T-helper 17 cell (primary cell): Measurements from ENCODE around the gene CNP. TPM values are rescaled to one million over a fixed set of nuclear protein-coding genes. Genes with fewer than 3 reads are reported as not detected.
"Not testable (repeated sequence)": the region's sequence is repeated elsewhere in the genome, so short reads cannot be mapped to it uniquely, and the experiment has no call there.

Experiments used
- ATAC-seq: fragments of 150-1000 bp; cut with Tn5 transposase; 2 replicates; pipeline ENCODE4 v1.10.0; 2021; ENCODE audit warnings: mild to moderate bottlenecking, moderate library complexity
- DNase-seq, 3 donors: peaks; one replicate each; pipeline versions ENCODE4 v3.0.0 to v3.0.0-alpha.2; 2020 to 2021
- H3K9me3 ChIP-seq: one replicate; pipeline ENCODE4 v1.7.0; 2013; ENCODE audit warnings: low read length, mild to moderate bottlenecking; ENCODE audit not compliant: control insufficient read depth, poor library complexity, severe bottlenecking
- H3K27ac Mint-ChIP-seq: one replicate; pipeline ENCODE4 v1.8.0; 2022; ENCODE audit warnings: mild to moderate bottlenecking, moderate library complexity, mixed read lengths
- H3K27me3 Mint-ChIP-seq: one replicate; pipeline ENCODE4 v1.8.0; 2022; ENCODE audit warnings: mixed read lengths
- H3K36me3 Mint-ChIP-seq: one replicate; pipeline ENCODE4 v1.8.0; 2022; ENCODE audit warnings: low read depth, mixed read lengths
- H3K4me1 Mint-ChIP-seq: one replicate; pipeline ENCODE4 v1.8.0; 2022; ENCODE audit warnings: mild to moderate bottlenecking, mixed read lengths
- H3K4me3 Mint-ChIP-seq: one replicate; pipeline ENCODE4 v1.8.0; 2022; ENCODE audit warnings: mild to moderate bottlenecking, moderate library complexity, mixed read lengths
- total RNA-seq, 4 donors: library from RNA in 2 of 4; stranded (reverse) in 2 of 4; gene quantifications; one replicate each; pipeline ENCODE4 v1.2.3 and lab custom pipeline; 2022 to 2026

Gene CNP
- total RNA-seq, 2 donors from 2014 or later, result 21.0 to 23.4 TPM

- Mint-ChIP-seq H3K36me3 (no peaks in the 10 kb centered on the region), H3K27me3 (no peaks in the 10 kb centered on the region), H3K4me3 (no peak overlapping the region), H3K27ac (peak overlapping the region; percentile 32), H3K4me1 (peaks cover 37% of the 10 kb centered on the region)
- H3K9me3 ChIP-seq, result no peaks in the 10 kb centered on the region
- DNase-seq (no peak), ATAC-seq (no peak)
Observed at GRCh38 chr17:42010898-42011516, 44.4 kb downstream of the CNP start.

- H3K36me3 Mint-ChIP-seq, H3K9me3 ChIP-seq, DNase-seq, ATAC-seq, H3K27me3 Mint-ChIP-seq: not testable (repeated sequence)
- Mint-ChIP-seq H3K4me1 (peaks cover 40% of the 10 kb centered on the region), H3K27ac (peak overlapping the region; percentile 32), H3K4me3 (peak overlapping the region; percentile 53)
Observed at GRCh38 chr17:42012363-42012762, 45.8 kb downstream of the CNP start.

GRCh38 chr17:42013740-42014139, 47.1 kb downstream of the CNP start:
- H3K9me3 ChIP-seq, ATAC-seq, H3K27me3 Mint-ChIP-seq, DNase-seq, H3K4me3 Mint-ChIP-seq, H3K36me3 Mint-ChIP-seq: not testable (repeated sequence)
- Mint-ChIP-seq H3K4me1 (peaks cover 44% of the 10 kb centered on the region), H3K27ac (peak overlapping the region; percentile 6)

GRCh38 chr17:42016411-42016831, 49.8 kb downstream of the CNP start:
- peaks cover 3% of the 10 kb centered on the region for H3K36me3 Mint-ChIP-seq
- no peaks in the 10 kb centered on the region for H3K27me3 Mint-ChIP-seq
- DNase-seq, result no peak
- no peak for ATAC-seq
- no peaks in the 10 kb centered on the region for H3K9me3 ChIP-seq
- peaks cover 46% of the 10 kb centered on the region for H3K4me1 Mint-ChIP-seq
- H3K27ac Mint-ChIP-seq, result peak overlapping the region; percentile 99
- H3K4me3 Mint-ChIP-seq, result peak overlapping the region; percentile 98

- H3K4me3 Mint-ChIP-seq, result peak within 1 kb of the TSS; percentile 98
- DNase-seq (peak; percentile 80 to 85 (median 81)), ATAC-seq (peak; percentile 88)
- peaks cover 5% of the 10 kb centered on the region for H3K36me3 Mint-ChIP-seq
- no peaks in the 10 kb centered on the region for H3K9me3 ChIP-seq
- H3K4me1 Mint-ChIP-seq, result peaks cover 44% of the 10 kb centered on the region
- no peaks in the 10 kb centered on the region for H3K27me3 Mint-ChIP-seq
- peak within 1 kb of the TSS; percentile 99 for H3K27ac Mint-ChIP-seq
Observed at GRCh38 chr17:42016941-42017865, 50.6 kb downstream of the CNP start, which contains the start of gene DNAJC7. DNAJC7 (minus strand) TSS chr17:42017439; CDS start chr17:42017416, 23 bp downstream.

GRCh38 chr17:42017866-42018200, 51.2 kb downstream of the CNP start:
- Mint-ChIP-seq H3K4me1 (peaks cover 44% of the 10 kb centered on the region), H3K36me3 (peaks cover 7% of the 10 kb centered on the region), H3K4me3 (peak overlapping the region; percentile 98), H3K27ac (peak overlapping the region; percentile 99), H3K27me3 (no peaks in the 10 kb centered on the region)
- no peaks in the 10 kb centered on the region for H3K9me3 ChIP-seq
- no peak for DNase-seq
- ATAC-seq, result no peak

GRCh38 chr17:42018339-42018738, 51.7 kb downstream of the CNP start:
- no peaks in the 10 kb centered on the region for H3K27me3 Mint-ChIP-seq
- ATAC-seq, result no peak

GRCh38 chr17:42018988-42019387, 52.4 kb downstream of the CNP start:
- ATAC-seq, result no peak
- no peaks in the 10 kb centered on the region for H3K27me3 Mint-ChIP-seq
- H3K4me3 Mint-ChIP-seq, result peak overlapping the region; percentile 98
- H3K36me3 Mint-ChIP-seq, result peaks cover 7% of the 10 kb centered on the region
- H3K4me1 Mint-ChIP-seq, result peaks cover 38% of the 10 kb centered on the region
- H3K27ac Mint-ChIP-seq, result no peak overlapping the region
- H3K9me3 ChIP-seq, result no peaks in the 10 kb centered on the region
- no peak for DNase-seq

More at GRCh38 chr17:42018339-42018738, 51.7 kb downstream of the CNP start:
- no peaks in the 10 kb centered on the region for H3K9me3 ChIP-seq
- Mint-ChIP-seq H3K36me3 (peaks cover 7% of the 10 kb centered on the region), H3K4me3 (peak overlapping the region; percentile 98), H3K4me1 (peaks cover 40% of the 10 kb centered on the region), H3K27ac (peak overlapping the region; percentile 99)
- DNase-seq, result no peak

GRCh38 chr17:42019509-42020404, 53.2 kb downstream of the CNP start, which contains the start of gene NKIRAS2:
NKIRAS2 (plus strand) TSS chr17:42020090; CDS start chr17:42021578, 1,488 bp downstream.
- H3K27ac Mint-ChIP-seq, result peak within 1 kb of the TSS; percentile 93
- DNase-seq (peak; percentile 86 to 93 (median 91)), ATAC-seq (peak; percentile 78)
- no peaks in the 10 kb centered on the region for H3K9me3 ChIP-seq
- H3K4me1 Mint-ChIP-seq, result peaks cover 39% of the 10 kb centered on the region
- peak within 1 kb of the TSS; percentile 92 for H3K4me3 Mint-ChIP-seq
- H3K36me3 Mint-ChIP-seq, result peaks cover 8% of the 10 kb centered on the region
- H3K27me3 Mint-ChIP-seq, result no peaks in the 10 kb centered on the region

GRCh38 chr17:42020845-42021244, 54.2 kb downstream of the CNP start:
- not testable (repeated sequence) for ATAC-seq, H3K27me3 Mint-ChIP-seq, DNase-seq, H3K36me3 Mint-ChIP-seq, H3K9me3 ChIP-seq
- Mint-ChIP-seq H3K4me3 (peak overlapping the region; percentile 92), H3K4me1 (peaks cover 37% of the 10 kb centered on the region), H3K27ac (peak overlapping the region; percentile 93)

GRCh38 chr17:42023524-42024349, 57.1 kb downstream of the CNP start:
- H3K9me3 ChIP-seq, result no peaks in the 10 kb centered on the region
- ATAC-seq, result no peak
- no peak for DNase-seq
- Mint-ChIP-seq H3K4me1 (peaks cover 29% of the 10 kb centered on the region), H3K27ac (no peak overlapping the region), H3K4me3 (no peak overlapping the region), H3K27me3 (peaks cover 6% of the 10 kb centered on the region), H3K36me3 (peaks cover 7% of the 10 kb centered on the region)

GRCh38 chr17:42025191-42025579, 58.6 kb downstream of the CNP start:
- H3K36me3 Mint-ChIP-seq, result peaks cover 7% of the 10 kb centered on the region
- ATAC-seq, result no peak

More at GRCh38 chr17:42025191-42025579, 58.6 kb downstream of the CNP start:
- Mint-ChIP-seq H3K4me1 (peaks cover 25% of the 10 kb centered on the region), H3K4me3 (peak overlapping the region; percentile 75), H3K27ac (peak overlapping the region; percentile 84), H3K27me3 (peaks cover 8% of the 10 kb centered on the region)
- no peaks in the 10 kb centered on the region for H3K9me3 ChIP-seq
- DNase-seq, result no peak
